ENCODE measurements around the gene HDDC2. TPM values are rescaled to one million over a fixed set of nuclear protein-coding genes. Genes with fewer than 3 reads are reported as not detected.

HDDC2 gene, protein sequence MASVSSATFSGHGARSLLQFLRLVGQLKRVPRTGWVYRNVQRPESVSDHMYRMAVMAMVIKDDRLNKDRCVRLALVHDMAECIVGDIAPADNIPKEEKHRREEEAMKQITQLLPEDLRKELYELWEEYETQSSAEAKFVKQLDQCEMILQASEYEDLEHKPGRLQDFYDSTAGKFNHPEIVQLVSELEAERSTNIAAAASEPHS
- total RNA-seq, result 56.9 and 61.7 TPM in 2 replicates

GRCh38 chr6:125301435-125302391, at the start of gene HDDC2:
HDDC2 (minus strand) TSS chr6:125301967; CDS start chr6:125301932, 35 bp downstream.

Other genes with a start within 250 kb of the HDDC2 start
- gene TPD52L1, start 148.2 kb downstream of the HDDC2 start, total RNA-seq, result 7.4 TPM in 2 replicates